Measurements from ENCODE around the gene MX1. TPM values are rescaled to one million over a fixed set of nuclear protein-coding genes. Genes with fewer than 3 reads are reported as not detected.

The MX1 gene
- polyA plus RNA-seq, 3 donors, result 42.7 to 73.3 (median 60.5) TPM

DNA sequence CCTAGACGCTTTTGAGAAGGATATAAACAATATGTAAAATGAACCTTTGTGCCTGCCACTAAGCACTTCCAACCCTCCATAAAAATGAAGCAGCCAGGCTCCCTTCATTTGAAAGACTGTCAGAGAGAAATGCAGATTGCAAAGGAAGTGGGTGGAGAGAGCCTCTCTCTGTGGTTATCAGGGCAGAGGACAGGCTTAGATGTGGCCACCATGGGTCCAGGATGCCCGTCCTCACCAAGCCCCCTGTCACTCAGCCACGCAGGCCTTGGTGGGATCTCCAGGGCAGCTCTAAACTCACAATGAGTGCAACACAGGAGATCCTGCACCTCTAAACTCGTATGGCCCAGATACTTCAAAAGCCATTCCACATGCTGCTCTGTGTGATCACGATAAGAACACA, 44.0 kb downstream of the MX1 start:
- no peaks in the 10 kb centered on the region for H3K9me3 Mint-ChIP-seq
- TF ChIP-seq, protein P1, sequence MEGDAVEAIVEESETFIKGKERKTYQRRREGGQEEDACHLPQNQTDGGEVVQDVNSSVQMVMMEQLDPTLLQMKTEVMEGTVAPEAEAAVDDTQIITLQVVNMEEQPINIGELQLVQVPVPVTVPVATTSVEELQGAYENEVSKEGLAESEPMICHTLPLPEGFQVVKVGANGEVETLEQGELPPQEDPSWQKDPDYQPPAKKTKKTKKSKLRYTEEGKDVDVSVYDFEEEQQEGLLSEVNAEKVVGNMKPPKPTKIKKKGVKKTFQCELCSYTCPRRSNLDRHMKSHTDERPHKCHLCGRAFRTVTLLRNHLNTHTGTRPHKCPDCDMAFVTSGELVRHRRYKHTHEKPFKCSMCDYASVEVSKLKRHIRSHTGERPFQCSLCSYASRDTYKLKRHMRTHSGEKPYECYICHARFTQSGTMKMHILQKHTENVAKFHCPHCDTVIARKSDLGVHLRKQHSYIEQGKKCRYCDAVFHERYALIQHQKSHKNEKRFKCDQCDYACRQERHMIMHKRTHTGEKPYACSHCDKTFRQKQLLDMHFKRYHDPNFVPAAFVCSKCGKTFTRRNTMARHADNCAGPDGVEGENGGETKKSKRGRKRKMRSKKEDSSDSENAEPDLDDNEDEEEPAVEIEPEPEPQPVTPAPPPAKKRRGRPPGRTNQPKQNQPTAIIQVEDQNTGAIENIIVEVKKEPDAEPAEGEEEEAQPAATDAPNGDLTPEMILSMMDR (IDR thresholded peaks at IDR 0.05), result no peak
- H3K27me3 Mint-ChIP-seq (ENCODE audit: low read depth in 3 of 3), result peaks cover 13 to 19% (median 13%) of the 10 kb centered on the region in 3 donors
- 58% methylated on average over 3 of the region's 5 CpGs for WGBS (ENCODE audit: insufficient coverage)
- H3K4me3 ChIP-seq (replicated peaks in 1 of 3; ENCODE audit: low read depth in 2 of 3, low read length in 3 of 3), result no peak overlapping the region
- H3K9ac ChIP-seq (ENCODE audit: insufficient read depth, low read length, poor library complexity, severe bottlenecking), result no peak overlapping the region
- H3K27ac Mint-ChIP-seq, result no peak overlapping the region
- H3K4me1 ChIP-seq (ENCODE audit: control insufficient read depth in 1 of 2, insufficient read depth in 2 of 2, low read length in 2 of 2), result no peaks in the 10 kb centered on the region
- H3K36me3 ChIP-seq (replicated peaks in 1 of 2; ENCODE audit: control insufficient read depth in 1 of 2, insufficient read depth in 2 of 2, low read length in 2 of 2), result no peaks in the 10 kb centered on the region
- intact Hi-C loops (cut with micrococcal nuclease), result no loop called here
- no peaks in the 10 kb centered on the region for H3K27me3 ChIP-seq (ENCODE audit: control insufficient read depth in 2 of 2, insufficient read depth in 2 of 2, low read length in 2 of 2)
- H3K4me3 Mint-ChIP-seq, result no peak overlapping the region
- H3K36me3 Mint-ChIP-seq, result no peaks in the 10 kb centered on the region
- no peak overlapping the region for H2AFZ ChIP-seq (ENCODE audit: insufficient read depth, low read depth, low read length, poor library complexity, severe bottlenecking)
- H3K4me2 ChIP-seq (replicated peaks; ENCODE audit: extremely low read depth, low read length, poor library complexity, severe bottlenecking), result no peak overlapping the region
- no peak for DNase-seq
- H3K27ac ChIP-seq (ENCODE audit: low read depth in 1 of 2, low read length in 2 of 2), result no peak overlapping the region
- H3K4me1 Mint-ChIP-seq, result no peaks in the 10 kb centered on the region
- no peaks in the 10 kb centered on the region for H4K20me1 ChIP-seq (ENCODE audit: insufficient read depth, low read length)
- H3K79me2 ChIP-seq (ENCODE audit: insufficient read depth, low read length), result no peaks in the 10 kb centered on the region
- no peaks in the 10 kb centered on the region for H3K9me3 ChIP-seq (replicated peaks in 1 of 2; ENCODE audit: control insufficient read depth in 1 of 2, insufficient read depth in 1 of 2, low read length in 2 of 2)

DNA sequence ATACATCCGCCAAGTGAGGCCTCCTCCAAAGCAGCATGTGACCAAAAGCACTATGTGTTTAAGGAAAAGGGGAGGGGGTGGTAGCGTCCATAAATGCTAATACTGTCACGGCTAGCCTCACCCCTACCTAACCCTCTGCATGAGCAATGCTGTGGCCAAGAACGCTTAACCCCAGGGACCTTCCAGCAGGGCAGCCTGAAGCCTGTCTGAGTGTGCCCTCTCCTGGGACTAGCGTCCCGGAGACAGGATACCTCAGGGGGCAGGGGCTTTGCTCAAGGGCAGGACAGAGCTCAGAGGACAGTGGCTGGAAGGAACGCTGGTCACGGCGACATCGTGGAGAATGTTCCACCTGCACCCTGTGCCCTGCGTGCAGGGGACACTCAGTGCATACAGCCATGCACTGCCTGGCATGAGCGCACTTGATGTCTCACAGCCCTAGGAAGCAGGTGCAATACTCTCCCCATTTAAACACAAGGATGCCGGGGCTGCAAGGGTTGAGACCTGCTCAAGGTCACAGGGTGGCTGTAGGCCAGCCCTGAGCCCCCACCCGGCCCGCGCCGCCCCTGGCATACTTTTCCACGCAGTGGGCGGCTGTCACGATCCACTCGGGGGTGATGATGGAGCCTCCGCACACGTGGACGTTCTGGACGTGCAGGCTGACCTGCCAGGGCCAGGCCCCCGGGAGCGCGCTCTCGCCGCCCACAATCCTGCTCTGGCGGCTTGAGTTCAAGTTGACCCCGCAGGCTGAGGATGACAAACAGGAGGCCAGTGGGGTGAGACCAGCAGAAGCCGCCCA, 46.9 kb downstream of the MX1 start:
- no peak overlapping the region for H3K9ac ChIP-seq (ENCODE audit: insufficient read depth, low read length, poor library complexity, severe bottlenecking)
- no peak overlapping the region for H3K4me3 ChIP-seq (replicated peaks in 1 of 3; ENCODE audit: low read depth in 2 of 3, low read length in 3 of 3)
- DNase-seq, result no peak
- Mint-ChIP-seq H3K27me3 (ENCODE audit: low read depth in 3 of 3) (peaks cover 11 to 20% (median 19%) of the 10 kb centered on the region in 3 donors), H3K4me3 (no peak overlapping the region), H3K4me1 (no peaks in the 10 kb centered on the region), H3K27ac (no peak overlapping the region), H3K36me3 (no peaks in the 10 kb centered on the region), H3K9me3 (no peaks in the 10 kb centered on the region)
- H2AFZ ChIP-seq (ENCODE audit: insufficient read depth, low read depth, low read length, poor library complexity, severe bottlenecking), result no peak overlapping the region
- H3K36me3 ChIP-seq (replicated peaks in 1 of 2; ENCODE audit: control insufficient read depth in 1 of 2, insufficient read depth in 2 of 2, low read length in 2 of 2), result no peaks in the 10 kb centered on the region
- intact Hi-C loops (cut with micrococcal nuclease), result no loop called here
- TF ChIP-seq, protein P1 (IDR thresholded peaks at IDR 0.05), result no peak
- H4K20me1 ChIP-seq (ENCODE audit: insufficient read depth, low read length), result no peaks in the 10 kb centered on the region
- H3K27me3 ChIP-seq (ENCODE audit: control insufficient read depth in 2 of 2, insufficient read depth in 2 of 2, low read length in 2 of 2), result no peaks in the 10 kb centered on the region
- no peak overlapping the region for H3K27ac ChIP-seq (ENCODE audit: low read depth in 1 of 2, low read length in 2 of 2)
- H3K4me2 ChIP-seq (replicated peaks; ENCODE audit: extremely low read depth, low read length, poor library complexity, severe bottlenecking), result no peak overlapping the region
- no peaks in the 10 kb centered on the region for H3K79me2 ChIP-seq (ENCODE audit: insufficient read depth, low read length)
- WGBS (ENCODE audit: insufficient coverage), result 95% methylated on average over 30 of the region's 33 CpGs
- H3K4me1 ChIP-seq (ENCODE audit: control insufficient read depth in 1 of 2, insufficient read depth in 2 of 2, low read length in 2 of 2), result no peaks in the 10 kb centered on the region
- no peaks in the 10 kb centered on the region for H3K9me3 ChIP-seq (replicated peaks in 1 of 2; ENCODE audit: control insufficient read depth in 1 of 2, insufficient read depth in 1 of 2, low read length in 2 of 2)
